Tibial nerve (tissue), 4 donors: ENCODE measurements around the gene TRIM32. TPM values are rescaled to one million over a fixed set of nuclear protein-coding genes. Genes with fewer than 3 reads are reported as not detected.

Experiments
- DNase-seq, 2 donors: peaks; one replicate each; pipeline ENCODE4 v3.0.0-alpha.2; 2019; ENCODE audit warnings: low spot score in 2 of 2
- H3K27ac ChIP-seq, 4 donors: fragments of 200-600 bp; sonication (generic) in 3 of 4; one replicate each; pipeline ENCODE4 v1.5.1; 2017 to 2019; ENCODE audit warnings: mild to moderate bottlenecking in 1 of 4
- H3K27me3 ChIP-seq, 2 donors: fragments of 200-600 bp; sonication (generic) in 1 of 2; one replicate each; pipeline versions ENCODE4 v1.5.1 to v1.6.0; 2017 to 2019
- H3K36me3 ChIP-seq, 3 donors: fragments of 200-600 bp; sonication (generic); one replicate each; pipeline ENCODE4 v1.5.1; 2018 to 2019
- H3K4me1 ChIP-seq, 4 donors: fragments of 200-600 bp; sonication (generic) in 3 of 4; one replicate each; pipeline ENCODE4 v1.5.1; 2017 to 2019
- H3K4me3 ChIP-seq, 4 donors: fragments of 200-600 bp; sonication (generic) in 3 of 4; one replicate each; pipeline ENCODE4 v1.5.1; 2017 to 2019; ENCODE audit warnings: mild to moderate bottlenecking in 1 of 4, moderate library complexity in 1 of 4
- H3K9me3 ChIP-seq, 4 donors: fragments of 200-600 bp; sonication (generic) in 3 of 4; one replicate each; pipeline ENCODE4 v1.5.1; 2017 to 2019
- CTCF ChIP-seq, 5 experiments: fragments of 200-600 bp in 3 of 5; fragments of 450-650 bp in 2 of 5; sonication (generic) in 3 of 5; IDR thresholded peaks; one replicate each; pipeline ENCODE4 v1.5.1; 2016 to 2019; ENCODE audit warnings: antibody characterized with exemption in 5 of 5, mild to moderate bottlenecking in 3 of 5, moderate library complexity in 2 of 5
- EP300 ChIP-seq, 2 donors: sonication (generic); formaldehyde crosslinking; IDR thresholded peaks; one replicate each; pipeline ENCODE4 v1.6.1; 2017; ENCODE audit warnings: antibody characterized with exemption in 2 of 2, mild to moderate bottlenecking in 1 of 2
- POLR2A ChIP-seq, 2 donors: fragments of 450-650 bp; IDR thresholded peaks; one replicate each; pipeline ENCODE4 v1.6.1; 2017; ENCODE audit warnings: antibody characterized with exemption in 2 of 2, mild to moderate bottlenecking in 2 of 2, moderate library complexity in 2 of 2
- WGBS, 2 donors: methylation state at CpG; one replicate each; pipeline ENCODE4 v1.1.5; 2018; 5-methylcytosine and 5-hydroxymethylcytosine counted together
- total RNA-seq, 4 donors: library from RNA; depleted of rRNA; stranded (reverse); fragments of >200 nt; gene quantifications; one replicate each; pipeline ENCODE4 v1.1.0, GENCODE V29; 2016

TRIM32 gene
- total RNA-seq, 4 donors from 2014 or later, result 11.4 to 19.8 (median 15.9) TPM

- no peak overlapping the region for H3K27ac ChIP-seq
- H3K4me3 ChIP-seq, result no peak overlapping the region
- TF ChIP-seq CTCF (IDR thresholded peaks at IDR 0.05), result no peak
- no peak for TF ChIP-seq EP300 (IDR thresholded peaks at IDR 0.05)
- TF ChIP-seq POLR2A (IDR thresholded peaks at IDR 0.05), result no peak
- 81 to 88% methylated on average over 2 of the region's 2 CpGs for WGBS, 2 donors
- H3K36me3 ChIP-seq, result peaks cover 0 to under 1% (median 0%) of the 10 kb centered on the region in 3 donors
- no peaks in the 10 kb centered on the region for H3K27me3 ChIP-seq
- H3K4me1 ChIP-seq, result no peaks in the 10 kb centered on the region
- H3K9me3 ChIP-seq, result peaks cover 0 to 2% (median 0%) of the 10 kb centered on the region in 4 donors
- DNase-seq, result no peak
These were observed 63.4 kb downstream of the TRIM32 start for GRCh38 chr9:116750510-116750909.
